Jurkat, Clone E6-1 (cell line): Measurements from ENCODE around the gene CXCL16.

Experiments used
- DNase-seq: peaks from one replicate; pipeline ENCODE4 v3.0.0-alpha.2; 2011; ENCODE audit warnings: low read depth, low spot score
- H3K4me3 ChIP-seq: 2 replicates; pipeline ENCODE4 v1.5.1; 2011; ENCODE audit warnings: mild to moderate bottlenecking, low read length, control low read depth, moderate library complexity

CXCL16 gene

GRCh38 chr17:4759776-4760236 is 20.1 kb upstream of the CXCL16 start:
- no peak overlapping the region for H3K4me3 ChIP-seq
- DNase-seq, result no peak

- no peak for DNase-seq
These were observed 13.7 kb upstream of the CXCL16 start for GRCh38 chr17:4753392-4753791.

GRCh38 chr17:4751932-4752331 is 12.2 kb upstream of the CXCL16 start:
- DNase-seq, result no peak
- H3K4me3 ChIP-seq, result no peak overlapping the region

More at GRCh38 chr17:4753392-4753791, 13.7 kb upstream of the CXCL16 start:
- H3K4me3 ChIP-seq, result no peak overlapping the region

GRCh38 chr17:4750606-4751005 is 10.9 kb upstream of the CXCL16 start:
- DNase-seq, result no peak
- H3K4me3 ChIP-seq, result no peak overlapping the region

- no peak overlapping the region for H3K4me3 ChIP-seq
- DNase-seq, result no peak
These were observed 9.0 kb upstream of the CXCL16 start for GRCh38 chr17:4748686-4749085.

- H3K4me3 ChIP-seq, result no peak overlapping the region
- DNase-seq, result peak; percentile 46
These were observed 8.1 kb upstream of the CXCL16 start for GRCh38 chr17:4747847-4748246.

- H3K4me3 ChIP-seq, result no peak overlapping the region
- no peak for DNase-seq
These were observed 5.6 kb upstream of the CXCL16 start for GRCh38 chr17:4744999-4745969.

GRCh38 chr17:4743898-4744297 is 4.2 kb upstream of the CXCL16 start:
- DNase-seq, result no peak
- H3K4me3 ChIP-seq, result no peak overlapping the region

- no peak for DNase-seq
- no peak overlapping the region for H3K4me3 ChIP-seq
These were observed 3.5 kb upstream of the CXCL16 start for GRCh38 chr17:4743216-4743615.

GRCh38 chr17:4742629-4743028 is 2.9 kb upstream of the CXCL16 start:
- no peak overlapping the region for H3K4me3 ChIP-seq
- no peak for DNase-seq

GRCh38 chr17:4742133-4742532 is 2.4 kb upstream of the CXCL16 start:
- DNase-seq, result no peak
- H3K4me3 ChIP-seq, result no peak overlapping the region

GRCh38 chr17:4741544-4741943 is 1.8 kb upstream of the CXCL16 start:
- DNase-seq, result no peak
- H3K4me3 ChIP-seq, result no peak overlapping the region

GRCh38 chr17:4740584-4740983 is 856 bp upstream of the CXCL16 start:
- H3K4me3 ChIP-seq, result no peak overlapping the region
- no peak for DNase-seq

GRCh38 chr17:4740025-4740351 is 260 bp upstream of the CXCL16 start:
- DNase-seq, result no peak
- H3K4me3 ChIP-seq, result peak overlapping the region; percentile 49

- H3K4me3 ChIP-seq, result peak overlapping the region; percentile 49
These were observed 1.3 kb downstream of the CXCL16 start for GRCh38 chr17:4738136-4739121.

GRCh38 chr17:4735876-4736651 is 3.7 kb downstream of the CXCL16 start:
- DNase-seq, result no peak

More at GRCh38 chr17:4738136-4739121, 1.3 kb downstream of the CXCL16 start:
- DNase-seq, result no peak

GRCh38 chr17:4734857-4735475 is 4.8 kb downstream of the CXCL16 start:
- no peak overlapping the region for H3K4me3 ChIP-seq
- no peak for DNase-seq

More at GRCh38 chr17:4735876-4736651, 3.7 kb downstream of the CXCL16 start:
- H3K4me3 ChIP-seq, result no peak overlapping the region

GRCh38 chr17:4733073-4733531 is 6.6 kb downstream of the CXCL16 start:
- peak; percentile 30 for DNase-seq
- H3K4me3 ChIP-seq, result no peak overlapping the region
